Upper lobe of left lung (tissue), 4 donors: ENCODE measurements around the gene CCDC102B.

ENCODE experiments used
- EP300 ChIP-seq, 4 donors: sonication (generic); formaldehyde crosslinking; IDR thresholded peaks; one replicate each; pipeline ENCODE4 v1.5.1; 2017; ENCODE audit warnings: antibody characterized with exemption in 4 of 4, control low read depth in 2 of 4
- POLR2A ChIP-seq, 4 donors: fragments of 450-650 bp; IDR thresholded peaks; one replicate each; pipeline ENCODE4 v1.5.1; 2016 to 2017; ENCODE audit warnings: antibody characterized with exemption in 4 of 4, mild to moderate bottlenecking in 2 of 4
- POLR2AphosphoS5 ChIP-seq, 2 donors: sonication (generic); formaldehyde crosslinking; IDR thresholded peaks; one replicate each; pipeline ENCODE4 v1.5.1; 2017; ENCODE audit warnings: antibody characterized with exemption in 2 of 2
- TF ChIP-seq, protein P1 (sequence below), 6 experiments: fragments of 450-650 bp in 4 of 6; fragments of 200-600 bp in 2 of 6; sonication (generic) in 2 of 6; IDR thresholded peaks; one replicate each; pipeline ENCODE4 v1.5.1; 2016 to 2019; ENCODE audit warnings: antibody characterized with exemption in 6 of 6

DNA sequence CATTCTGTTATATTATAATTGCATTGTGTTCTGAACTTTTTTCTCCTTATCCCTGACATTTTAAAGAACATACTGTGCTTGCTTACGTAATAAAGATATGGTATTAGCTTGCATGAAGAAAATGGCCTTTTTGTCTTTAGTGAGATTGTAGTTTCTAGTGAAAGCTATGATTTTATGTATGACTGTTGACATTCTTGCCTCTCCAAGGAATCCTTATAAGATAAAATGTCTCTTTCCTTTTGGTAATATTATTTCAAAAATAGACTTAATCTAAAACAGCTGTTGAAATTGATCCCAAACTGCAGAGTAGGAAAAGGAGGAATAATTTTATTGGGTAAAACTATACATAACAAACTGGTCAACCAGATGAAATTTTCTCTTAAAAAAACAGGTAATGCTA, 40.8 kb upstream of the CCDC102B start:
- TF ChIP-seq, protein P1, sequence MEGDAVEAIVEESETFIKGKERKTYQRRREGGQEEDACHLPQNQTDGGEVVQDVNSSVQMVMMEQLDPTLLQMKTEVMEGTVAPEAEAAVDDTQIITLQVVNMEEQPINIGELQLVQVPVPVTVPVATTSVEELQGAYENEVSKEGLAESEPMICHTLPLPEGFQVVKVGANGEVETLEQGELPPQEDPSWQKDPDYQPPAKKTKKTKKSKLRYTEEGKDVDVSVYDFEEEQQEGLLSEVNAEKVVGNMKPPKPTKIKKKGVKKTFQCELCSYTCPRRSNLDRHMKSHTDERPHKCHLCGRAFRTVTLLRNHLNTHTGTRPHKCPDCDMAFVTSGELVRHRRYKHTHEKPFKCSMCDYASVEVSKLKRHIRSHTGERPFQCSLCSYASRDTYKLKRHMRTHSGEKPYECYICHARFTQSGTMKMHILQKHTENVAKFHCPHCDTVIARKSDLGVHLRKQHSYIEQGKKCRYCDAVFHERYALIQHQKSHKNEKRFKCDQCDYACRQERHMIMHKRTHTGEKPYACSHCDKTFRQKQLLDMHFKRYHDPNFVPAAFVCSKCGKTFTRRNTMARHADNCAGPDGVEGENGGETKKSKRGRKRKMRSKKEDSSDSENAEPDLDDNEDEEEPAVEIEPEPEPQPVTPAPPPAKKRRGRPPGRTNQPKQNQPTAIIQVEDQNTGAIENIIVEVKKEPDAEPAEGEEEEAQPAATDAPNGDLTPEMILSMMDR (IDR thresholded peaks at IDR 0.05), result no peak
- TF ChIP-seq POLR2A (IDR thresholded peaks at IDR 0.05) (no peak), POLR2AphosphoS5 (IDR thresholded peaks at IDR 0.05) (no peak), EP300 (IDR thresholded peaks at IDR 0.05) (no peak)
